GM19099 (cell line): ENCODE measurements around the gene MYH6.

Source experiments
- POLR2A ChIP-seq: IDR thresholded peaks from 3 replicates; pipeline ENCODE4 v1.6.1; 2011; ENCODE audit warnings: low read depth; ENCODE audit not compliant: insufficient read length; ENCODE audit errors: extremely low read depth

Gene MYH6

GRCh38 chr14:23407516-23408306 is at the start of gene MYH6:
TSS of gene MYH6 (minus strand) at chr14:23408273. CDS start at chr14:23407223, 1,050 bp downstream.
- no peak for TF ChIP-seq POLR2A

- TF ChIP-seq POLR2A, result no peak
Observed at GRCh38 chr14:23454445-23454856, 46.4 kb upstream of the MYH6 start.

GRCh38 chr14:23452237-23452636 is 44.2 kb upstream of the MYH6 start:
- TF ChIP-seq POLR2A, result no peak

GRCh38 chr14:23450379-23450778 is 42.3 kb upstream of the MYH6 start:
- no peak for TF ChIP-seq POLR2A

GRCh38 chr14:23449314-23449713 is 41.2 kb upstream of the MYH6 start:
- no peak for TF ChIP-seq POLR2A

GRCh38 chr14:23447361-23448350 is 39.6 kb upstream of the MYH6 start:
- TF ChIP-seq POLR2A, result no peak

GRCh38 chr14:23446291-23446851 is 38.3 kb upstream of the MYH6 start:
- TF ChIP-seq POLR2A, result no peak

- TF ChIP-seq POLR2A, result no peak
Observed at GRCh38 chr14:23445773-23446172, 37.7 kb upstream of the MYH6 start.

- no peak for TF ChIP-seq POLR2A
Observed at GRCh38 chr14:23444314-23444713, 36.2 kb upstream of the MYH6 start.

GRCh38 chr14:23443881-23444280 is 35.8 kb upstream of the MYH6 start:
- TF ChIP-seq POLR2A, result no peak

GRCh38 chr14:23443411-23443812 is 35.3 kb upstream of the MYH6 start:
- TF ChIP-seq POLR2A, result no peak

GRCh38 chr14:23442721-23443356 is 34.8 kb upstream of the MYH6 start:
- no peak for TF ChIP-seq POLR2A

GRCh38 chr14:23441076-23441475 is 33.0 kb upstream of the MYH6 start:
- no peak for TF ChIP-seq POLR2A

- no peak for TF ChIP-seq POLR2A
Observed at GRCh38 chr14:23439107-23439835, 31.2 kb upstream of the MYH6 start.
